Muscle layer of duodenum (tissue), 2 donors: ENCODE measurements around the gene BMP8A.
"Not testable (repeated sequence)": the region's sequence is repeated elsewhere in the genome, so short reads cannot be mapped to it uniquely, and the experiment has no call there.

ENCODE experiments used
- H3K27ac ChIP-seq: one replicate; pipeline ENCODE4 v1.7.0; 2013; ENCODE audit warnings: mild to moderate bottlenecking, low read length
- H3K27me3 ChIP-seq: one replicate; pipeline ENCODE4 v1.7.0; 2013; ENCODE audit warnings: low read depth, mild to moderate bottlenecking, control low read depth, low read length
- H3K36me3 ChIP-seq, 2 donors: one replicate each; pipeline ENCODE4 v1.7.0; 2013; ENCODE audit warnings: low read length in 2 of 2, control low read depth in 1 of 2, mild to moderate bottlenecking in 1 of 2; ENCODE audit not compliant: insufficient read depth in 2 of 2, control insufficient read depth in 1 of 2
- H3K4me1 ChIP-seq, 2 donors: one replicate each; pipeline ENCODE4 v1.7.0; 2013; ENCODE audit warnings: low read length in 2 of 2, mild to moderate bottlenecking in 2 of 2, control low read depth in 1 of 2, moderate library complexity in 1 of 2; ENCODE audit not compliant: insufficient read depth in 2 of 2, control insufficient read depth in 1 of 2
- H3K4me3 ChIP-seq, 2 donors: one replicate each; pipeline ENCODE4 v1.7.0; 2013; ENCODE audit warnings: low read length in 2 of 2, low read depth in 1 of 2, mild to moderate bottlenecking in 1 of 2
- H3K9me3 ChIP-seq, 2 donors: one replicate each; pipeline ENCODE4 v1.7.0; 2013; ENCODE audit warnings: low read length in 2 of 2, control low read depth in 1 of 2, mild to moderate bottlenecking in 1 of 2; ENCODE audit not compliant: control insufficient read depth in 1 of 2
- donor health status: healthy.

Gene BMP8A

GRCh38 chr1:39491146-39491921, at the start of gene BMP8A:
BMP8A (plus strand) TSS chr1:39491636; CDS start chr1:39491992, 356 bp downstream.
- H3K36me3 ChIP-seq, result peaks cover 17 to 18% of the 10 kb centered on the region in 2 donors
- H3K27ac ChIP-seq, result no peak within 1 kb of the TSS
- no peaks in the 10 kb centered on the region for H3K9me3 ChIP-seq
- H3K4me3 ChIP-seq, result peak within 1 kb of the TSS in 1 of 2 donors; percentile 61
- H3K4me1 ChIP-seq, result peaks cover 0 to 7% of the 10 kb centered on the region in 2 donors
- H3K27me3 ChIP-seq, result peaks cover 9% of the 10 kb centered on the region

GRCh38 chr1:39441797-39442196, 49.6 kb upstream of the BMP8A start:
- no peaks in the 10 kb centered on the region for H3K9me3 ChIP-seq
- H3K4me1 ChIP-seq, result no peaks in the 10 kb centered on the region
- no peak overlapping the region for H3K27ac ChIP-seq
- no peak overlapping the region for H3K4me3 ChIP-seq
- no peaks in the 10 kb centered on the region for H3K27me3 ChIP-seq
- H3K36me3 ChIP-seq, result peaks cover 61 to 82% of the 10 kb centered on the region in 2 donors

GRCh38 chr1:39445573-39445972, 45.9 kb upstream of the BMP8A start:
- Histone ChIP-seq H3K4me1 (no peaks in the 10 kb centered on the region), H3K27ac (no peak overlapping the region), H3K36me3 (peaks cover 70 to 88% of the 10 kb centered on the region in 2 donors), H3K27me3 (no peaks in the 10 kb centered on the region), H3K4me3 (no peak overlapping the region), H3K9me3 (no peaks in the 10 kb centered on the region)

GRCh38 chr1:39446986-39447567, 44.4 kb upstream of the BMP8A start:
- Histone ChIP-seq H3K27ac (no peak overlapping the region), H3K36me3 (peaks cover 68 to 88% of the 10 kb centered on the region in 2 donors)

GRCh38 chr1:39450041-39450440, 41.4 kb upstream of the BMP8A start:
- not testable (repeated sequence) for H3K9me3 ChIP-seq
- peaks cover 72 to 91% of the 10 kb centered on the region in 2 donors for H3K36me3 ChIP-seq

More at GRCh38 chr1:39446986-39447567, 44.4 kb upstream of the BMP8A start:
- Histone ChIP-seq H3K4me1 (no peaks in the 10 kb centered on the region), H3K4me3 (no peak overlapping the region), H3K27me3 (no peaks in the 10 kb centered on the region), H3K9me3 (no peaks in the 10 kb centered on the region)

GRCh38 chr1:39450956-39451606, 40.4 kb upstream of the BMP8A start:
- no peaks in the 10 kb centered on the region for H3K27me3 ChIP-seq
- H3K36me3 ChIP-seq, result peaks cover 76 to 92% of the 10 kb centered on the region in 2 donors
- H3K4me1 ChIP-seq, result no peaks in the 10 kb centered on the region
- no peaks in the 10 kb centered on the region for H3K9me3 ChIP-seq
- no peak overlapping the region for H3K4me3 ChIP-seq
- H3K27ac ChIP-seq, result peak overlapping the region; percentile 0

More at GRCh38 chr1:39450041-39450440, 41.4 kb upstream of the BMP8A start:
- H3K27me3 ChIP-seq, H3K4me1 ChIP-seq, H3K4me3 ChIP-seq, H3K27ac ChIP-seq: not testable (repeated sequence)

- H3K36me3 ChIP-seq, result peaks cover 83 to 96% of the 10 kb centered on the region in 2 donors
- H3K27me3 ChIP-seq, result no peaks in the 10 kb centered on the region
- no peaks in the 10 kb centered on the region for H3K4me1 ChIP-seq
- no peak overlapping the region for H3K4me3 ChIP-seq
- H3K27ac ChIP-seq, result no peak overlapping the region
- no peaks in the 10 kb centered on the region for H3K9me3 ChIP-seq
Measured at GRCh38 chr1:39452081-39452480, 39.4 kb upstream of the BMP8A start.

- H3K9me3 ChIP-seq, result no peaks in the 10 kb centered on the region
- no peaks in the 10 kb centered on the region for H3K4me1 ChIP-seq
- H3K27ac ChIP-seq, result no peak overlapping the region
- no peaks in the 10 kb centered on the region for H3K27me3 ChIP-seq
- H3K36me3 ChIP-seq, result peaks cover 83 to 96% of the 10 kb centered on the region in 2 donors
- no peak overlapping the region for H3K4me3 ChIP-seq
Measured at GRCh38 chr1:39452540-39452939, 38.9 kb upstream of the BMP8A start.

GRCh38 chr1:39453603-39454002, 37.8 kb upstream of the BMP8A start:
- H3K36me3 ChIP-seq, result peaks cover 83 to 96% of the 10 kb centered on the region in 2 donors
- no peak overlapping the region for H3K4me3 ChIP-seq
- no peaks in the 10 kb centered on the region for H3K27me3 ChIP-seq
- no peak overlapping the region for H3K27ac ChIP-seq
- H3K4me1 ChIP-seq, result no peaks in the 10 kb centered on the region
- H3K9me3 ChIP-seq, result no peaks in the 10 kb centered on the region

GRCh38 chr1:39458991-39459390, 32.4 kb upstream of the BMP8A start:
- no peaks in the 10 kb centered on the region for H3K27me3 ChIP-seq
- no peaks in the 10 kb centered on the region for H3K9me3 ChIP-seq
- no peak overlapping the region for H3K4me3 ChIP-seq
- no peak overlapping the region for H3K27ac ChIP-seq
- H3K36me3 ChIP-seq, result peaks cover 87 to 97% of the 10 kb centered on the region in 2 donors
- H3K4me1 ChIP-seq, result no peaks in the 10 kb centered on the region

- H3K27ac ChIP-seq, result no peak overlapping the region
- H3K4me3 ChIP-seq, result no peak overlapping the region
- peaks cover 0 to 9% of the 10 kb centered on the region in 2 donors for H3K4me1 ChIP-seq
- H3K27me3 ChIP-seq, result no peaks in the 10 kb centered on the region
- H3K9me3 ChIP-seq, result no peaks in the 10 kb centered on the region
- H3K36me3 ChIP-seq, result peaks cover 78 to 94% of the 10 kb centered on the region in 2 donors
Measured at GRCh38 chr1:39462074-39462473, 29.4 kb upstream of the BMP8A start.
